Measurements from ENCODE around the gene SENP8. TPM values are rescaled to one million over a fixed set of nuclear protein-coding genes. Genes with fewer than 3 reads are reported as not detected.

Gene SENP8
- total and polyA plus RNA-seq, 4 donors = 0.67 to 1.0 (median 0.88) TPM

DNA sequence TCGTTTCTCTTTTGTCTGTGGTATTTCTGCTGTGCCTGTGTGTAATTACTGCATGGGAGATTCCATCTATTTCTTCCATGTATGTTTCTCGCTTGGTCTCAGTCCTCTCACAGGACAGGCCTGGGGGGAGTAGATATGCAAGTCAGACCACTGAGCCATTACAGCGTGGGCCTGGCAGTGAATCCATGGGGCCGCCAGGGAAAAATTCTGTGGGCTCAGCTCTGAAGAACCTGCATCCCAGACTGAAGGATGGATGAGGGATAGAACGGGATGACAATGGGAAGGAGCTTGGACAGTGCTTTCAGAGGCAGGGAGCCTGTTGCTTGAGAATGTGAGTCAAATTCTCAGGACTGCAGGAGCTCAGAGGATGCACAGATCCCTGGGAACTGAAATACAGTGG is 54.6 kb downstream of the SENP8 start:
- Histone ChIP-seq H3K27me3 (ENCODE audit: control insufficient read depth in 4 of 4, insufficient read depth in 4 of 4, low read length in 3 of 4) (peaks cover 0 to 8% (median 0%) of the 10 kb centered on the region in 4 donors), H3K9me3 (ENCODE audit: control insufficient read depth in 4 of 4, low read length in 3 of 4) (no peaks in the 10 kb centered on the region), H3K36me3 (ENCODE audit: control insufficient read depth in 4 of 4, insufficient read depth in 3 of 4, low read depth in 1 of 4, low read length in 3 of 4) (no peaks in the 10 kb centered on the region), H3K27ac (ENCODE audit: low read depth in 1 of 2, low read length in 2 of 2) (no peak overlapping the region), H3K9ac (ENCODE audit: low read depth in 1 of 2, low read length in 2 of 2) (no peak overlapping the region), H3K4me1 (ENCODE audit: control insufficient read depth in 4 of 4, insufficient read depth in 4 of 4, low read length in 3 of 4) (no peaks in the 10 kb centered on the region), H3K4me3 (ENCODE audit: low read depth in 1 of 3, low read length in 3 of 3) (no peak overlapping the region)
- TF ChIP-seq YY1 (IDR thresholded peaks at IDR 0.05) (no peak), FOXA1 (IDR thresholded peaks at IDR 0.05) (no peak), SP1 (IDR thresholded peaks at IDR 0.05) (no peak), NR2F2 (IDR thresholded peaks at IDR 0.05) (no peak), FOXA2 (IDR thresholded peaks at IDR 0.05) (no peak), RAD21 (IDR thresholded peaks at IDR 0.05) (no peak), HNF4A (conservative IDR thresholded peaks at IDR 0.05) (no peak), EGR1 (IDR thresholded peaks at IDR 0.05; ENCODE audit: low read depth in 2 of 2) (no peak), HNF4G (IDR thresholded peaks at IDR 0.05) (no peak), TAF1 (conservative IDR thresholded peaks at IDR 0.05) (no peak), JUND (IDR thresholded peaks at IDR 0.05) (no peak)
- TF ChIP-seq, protein P1, sequence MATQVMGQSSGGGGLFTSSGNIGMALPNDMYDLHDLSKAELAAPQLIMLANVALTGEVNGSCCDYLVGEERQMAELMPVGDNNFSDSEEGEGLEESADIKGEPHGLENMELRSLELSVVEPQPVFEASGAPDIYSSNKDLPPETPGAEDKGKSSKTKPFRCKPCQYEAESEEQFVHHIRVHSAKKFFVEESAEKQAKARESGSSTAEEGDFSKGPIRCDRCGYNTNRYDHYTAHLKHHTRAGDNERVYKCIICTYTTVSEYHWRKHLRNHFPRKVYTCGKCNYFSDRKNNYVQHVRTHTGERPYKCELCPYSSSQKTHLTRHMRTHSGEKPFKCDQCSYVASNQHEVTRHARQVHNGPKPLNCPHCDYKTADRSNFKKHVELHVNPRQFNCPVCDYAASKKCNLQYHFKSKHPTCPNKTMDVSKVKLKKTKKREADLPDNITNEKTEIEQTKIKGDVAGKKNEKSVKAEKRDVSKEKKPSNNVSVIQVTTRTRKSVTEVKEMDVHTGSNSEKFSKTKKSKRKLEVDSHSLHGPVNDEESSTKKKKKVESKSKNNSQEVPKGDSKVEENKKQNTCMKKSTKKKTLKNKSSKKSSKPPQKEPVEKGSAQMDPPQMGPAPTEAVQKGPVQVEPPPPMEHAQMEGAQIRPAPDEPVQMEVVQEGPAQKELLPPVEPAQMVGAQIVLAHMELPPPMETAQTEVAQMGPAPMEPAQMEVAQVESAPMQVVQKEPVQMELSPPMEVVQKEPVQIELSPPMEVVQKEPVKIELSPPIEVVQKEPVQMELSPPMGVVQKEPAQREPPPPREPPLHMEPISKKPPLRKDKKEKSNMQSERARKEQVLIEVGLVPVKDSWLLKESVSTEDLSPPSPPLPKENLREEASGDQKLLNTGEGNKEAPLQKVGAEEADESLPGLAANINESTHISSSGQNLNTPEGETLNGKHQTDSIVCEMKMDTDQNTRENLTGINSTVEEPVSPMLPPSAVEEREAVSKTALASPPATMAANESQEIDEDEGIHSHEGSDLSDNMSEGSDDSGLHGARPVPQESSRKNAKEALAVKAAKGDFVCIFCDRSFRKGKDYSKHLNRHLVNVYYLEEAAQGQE (IDR thresholded peaks at IDR 0.05) = no peak
- TF ChIP-seq, protein P2, sequence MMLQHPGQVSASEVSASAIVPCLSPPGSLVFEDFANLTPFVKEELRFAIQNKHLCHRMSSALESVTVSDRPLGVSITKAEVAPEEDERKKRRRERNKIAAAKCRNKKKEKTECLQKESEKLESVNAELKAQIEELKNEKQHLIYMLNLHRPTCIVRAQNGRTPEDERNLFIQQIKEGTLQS (IDR thresholded peaks at IDR 0.05) = no peak
- TF ChIP-seq, protein P3, sequence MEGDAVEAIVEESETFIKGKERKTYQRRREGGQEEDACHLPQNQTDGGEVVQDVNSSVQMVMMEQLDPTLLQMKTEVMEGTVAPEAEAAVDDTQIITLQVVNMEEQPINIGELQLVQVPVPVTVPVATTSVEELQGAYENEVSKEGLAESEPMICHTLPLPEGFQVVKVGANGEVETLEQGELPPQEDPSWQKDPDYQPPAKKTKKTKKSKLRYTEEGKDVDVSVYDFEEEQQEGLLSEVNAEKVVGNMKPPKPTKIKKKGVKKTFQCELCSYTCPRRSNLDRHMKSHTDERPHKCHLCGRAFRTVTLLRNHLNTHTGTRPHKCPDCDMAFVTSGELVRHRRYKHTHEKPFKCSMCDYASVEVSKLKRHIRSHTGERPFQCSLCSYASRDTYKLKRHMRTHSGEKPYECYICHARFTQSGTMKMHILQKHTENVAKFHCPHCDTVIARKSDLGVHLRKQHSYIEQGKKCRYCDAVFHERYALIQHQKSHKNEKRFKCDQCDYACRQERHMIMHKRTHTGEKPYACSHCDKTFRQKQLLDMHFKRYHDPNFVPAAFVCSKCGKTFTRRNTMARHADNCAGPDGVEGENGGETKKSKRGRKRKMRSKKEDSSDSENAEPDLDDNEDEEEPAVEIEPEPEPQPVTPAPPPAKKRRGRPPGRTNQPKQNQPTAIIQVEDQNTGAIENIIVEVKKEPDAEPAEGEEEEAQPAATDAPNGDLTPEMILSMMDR (IDR thresholded peaks at IDR 0.05; ENCODE audit: low read depth, low read length, missing input control) = no peak
- TF ChIP-seq, protein P4, sequence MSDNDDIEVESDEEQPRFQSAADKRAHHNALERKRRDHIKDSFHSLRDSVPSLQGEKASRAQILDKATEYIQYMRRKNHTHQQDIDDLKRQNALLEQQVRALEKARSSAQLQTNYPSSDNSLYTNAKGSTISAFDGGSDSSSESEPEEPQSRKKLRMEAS (IDR thresholded peaks at IDR 0.05) = no peak
- TF ChIP-seq, protein P5, sequence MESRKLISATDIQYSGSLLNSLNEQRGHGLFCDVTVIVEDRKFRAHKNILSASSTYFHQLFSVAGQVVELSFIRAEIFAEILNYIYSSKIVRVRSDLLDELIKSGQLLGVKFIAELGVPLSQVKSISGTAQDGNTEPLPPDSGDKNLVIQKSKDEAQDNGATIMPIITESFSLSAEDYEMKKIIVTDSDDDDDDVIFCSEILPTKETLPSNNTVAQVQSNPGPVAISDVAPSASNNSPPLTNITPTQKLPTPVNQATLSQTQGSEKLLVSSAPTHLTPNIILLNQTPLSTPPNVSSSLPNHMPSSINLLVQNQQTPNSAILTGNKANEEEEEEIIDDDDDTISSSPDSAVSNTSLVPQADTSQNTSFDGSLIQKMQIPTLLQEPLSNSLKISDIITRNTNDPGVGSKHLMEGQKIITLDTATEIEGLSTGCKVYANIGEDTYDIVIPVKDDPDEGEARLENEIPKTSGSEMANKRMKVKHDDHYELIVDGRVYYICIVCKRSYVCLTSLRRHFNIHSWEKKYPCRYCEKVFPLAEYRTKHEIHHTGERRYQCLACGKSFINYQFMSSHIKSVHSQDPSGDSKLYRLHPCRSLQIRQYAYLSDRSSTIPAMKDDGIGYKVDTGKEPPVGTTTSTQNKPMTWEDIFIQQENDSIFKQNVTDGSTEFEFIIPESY (IDR thresholded peaks at IDR 0.05) = no peak
- DNase-seq (ENCODE audit: low spot score) = no peak
- 87% methylated on average over 5 of the region's 5 CpGs for WGBS

DNA sequence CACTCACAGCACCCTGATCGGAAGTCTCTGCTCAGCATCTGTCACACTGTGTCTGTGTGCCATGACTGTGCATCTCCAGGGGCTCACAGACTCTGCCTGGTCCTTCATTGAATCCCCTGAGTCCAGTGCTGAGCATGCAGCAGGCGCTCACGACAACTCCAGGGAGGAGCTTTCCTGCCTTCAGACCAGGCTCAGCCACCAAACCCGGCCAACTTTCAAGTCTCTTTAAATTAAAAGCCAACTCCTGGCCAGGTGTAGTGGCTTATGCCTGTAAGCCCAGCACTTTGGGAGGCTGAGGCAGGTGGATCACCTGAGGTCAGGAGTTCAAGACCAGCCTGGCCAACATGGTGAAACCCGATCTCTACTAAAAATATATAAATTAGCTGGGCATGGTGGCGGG is 55.2 kb downstream of the SENP8 start:
- Histone ChIP-seq H3K4me3 (ENCODE audit: low read depth in 1 of 3, low read length in 3 of 3) (no peak overlapping the region), H3K27ac (ENCODE audit: low read depth in 1 of 2, low read length in 2 of 2) (no peak overlapping the region), H3K9ac (ENCODE audit: low read depth in 1 of 2, low read length in 2 of 2) (no peak overlapping the region), H3K36me3 (ENCODE audit: control insufficient read depth in 4 of 4, insufficient read depth in 3 of 4, low read depth in 1 of 4, low read length in 3 of 4) (no peaks in the 10 kb centered on the region), H3K27me3 (ENCODE audit: control insufficient read depth in 4 of 4, insufficient read depth in 4 of 4, low read length in 3 of 4) (peaks cover 0 to 8% (median 0%) of the 10 kb centered on the region in 4 donors), H3K9me3 (ENCODE audit: control insufficient read depth in 4 of 4, low read length in 3 of 4) (no peaks in the 10 kb centered on the region), H3K4me1 (ENCODE audit: control insufficient read depth in 4 of 4, insufficient read depth in 4 of 4, low read length in 3 of 4) (no peaks in the 10 kb centered on the region)
- TF ChIP-seq TAF1 (conservative IDR thresholded peaks at IDR 0.05) (no peak), YY1 (IDR thresholded peaks at IDR 0.05) (no peak), RXRA (IDR thresholded peaks at IDR 0.05) (no peak), HNF4A (conservative IDR thresholded peaks at IDR 0.05) (no peak)
- TF ChIP-seq, protein P4 (IDR thresholded peaks at IDR 0.05) = no peak
- WGBS = 91% methylated on average over 6 of the region's 6 CpGs
- DNase-seq (ENCODE audit: low spot score) = no peak
